ENCODE results near the gene SFMBT1.

SFMBT1 gene

GRCh38 chr3:53046171-53047170 is 598 bp upstream of the SFMBT1 start:
- peak overlapping the region; percentile 90 for H2AFZ ChIP-seq (ENCODE audit: low read depth, low read length)
- H3K27me3 ChIP-seq (ENCODE audit: insufficient read depth, low read length, poor library complexity) = no peaks in the 10 kb centered on the region
- H3K4me1 ChIP-seq (ENCODE audit: insufficient read depth, low read length) = peaks cover 36% of the 10 kb centered on the region
- H3K79me2 ChIP-seq (ENCODE audit: insufficient read depth, low read length) = peaks cover 41% of the 10 kb centered on the region
- H4K20me1 ChIP-seq (ENCODE audit: insufficient read depth, low read length) = peaks cover 11% of the 10 kb centered on the region; the same call in 1 of the 2 replicates
- TF ChIP-seq, protein P1, sequence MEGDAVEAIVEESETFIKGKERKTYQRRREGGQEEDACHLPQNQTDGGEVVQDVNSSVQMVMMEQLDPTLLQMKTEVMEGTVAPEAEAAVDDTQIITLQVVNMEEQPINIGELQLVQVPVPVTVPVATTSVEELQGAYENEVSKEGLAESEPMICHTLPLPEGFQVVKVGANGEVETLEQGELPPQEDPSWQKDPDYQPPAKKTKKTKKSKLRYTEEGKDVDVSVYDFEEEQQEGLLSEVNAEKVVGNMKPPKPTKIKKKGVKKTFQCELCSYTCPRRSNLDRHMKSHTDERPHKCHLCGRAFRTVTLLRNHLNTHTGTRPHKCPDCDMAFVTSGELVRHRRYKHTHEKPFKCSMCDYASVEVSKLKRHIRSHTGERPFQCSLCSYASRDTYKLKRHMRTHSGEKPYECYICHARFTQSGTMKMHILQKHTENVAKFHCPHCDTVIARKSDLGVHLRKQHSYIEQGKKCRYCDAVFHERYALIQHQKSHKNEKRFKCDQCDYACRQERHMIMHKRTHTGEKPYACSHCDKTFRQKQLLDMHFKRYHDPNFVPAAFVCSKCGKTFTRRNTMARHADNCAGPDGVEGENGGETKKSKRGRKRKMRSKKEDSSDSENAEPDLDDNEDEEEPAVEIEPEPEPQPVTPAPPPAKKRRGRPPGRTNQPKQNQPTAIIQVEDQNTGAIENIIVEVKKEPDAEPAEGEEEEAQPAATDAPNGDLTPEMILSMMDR (IDR thresholded peaks at IDR 0.05; ENCODE audit: borderline replicate concordance, extremely low read depth, low read length, poor library complexity, severe bottlenecking) = peak; percentile 29
- TF ChIP-seq EZH2 (IDR thresholded peaks at IDR 0.05; ENCODE audit: borderline replicate concordance, low read depth, low read length, severe bottlenecking) = no peak
- peak overlapping the region; percentile 95 for H3K27ac ChIP-seq (ENCODE audit: low read length)
- no peak for ATAC-seq (ENCODE audit: insufficient read depth, low read depth)
- H3K9me3 ChIP-seq (ENCODE audit: insufficient read depth, low read length, severe bottlenecking) = no peaks in the 10 kb centered on the region
- H3K4me3 ChIP-seq (ENCODE audit: low read depth in 1 of 2, low read length in 2 of 2) = peak overlapping the region in 1 of 2 experiments; percentile 61; a peak in 3 of 4 replicates
- H3K4me2 ChIP-seq (ENCODE audit: insufficient read depth, low read length) = peak overlapping the region; percentile 65
- peak overlapping the region; percentile 100 for H3K9ac ChIP-seq (ENCODE audit: low read depth, low read length)
- DNase-seq = peak; percentile 19
- no peaks in the 10 kb centered on the region; the same call in 1 of the 2 replicates for H3K36me3 ChIP-seq (ENCODE audit: insufficient read depth, low read length)

DNA sequence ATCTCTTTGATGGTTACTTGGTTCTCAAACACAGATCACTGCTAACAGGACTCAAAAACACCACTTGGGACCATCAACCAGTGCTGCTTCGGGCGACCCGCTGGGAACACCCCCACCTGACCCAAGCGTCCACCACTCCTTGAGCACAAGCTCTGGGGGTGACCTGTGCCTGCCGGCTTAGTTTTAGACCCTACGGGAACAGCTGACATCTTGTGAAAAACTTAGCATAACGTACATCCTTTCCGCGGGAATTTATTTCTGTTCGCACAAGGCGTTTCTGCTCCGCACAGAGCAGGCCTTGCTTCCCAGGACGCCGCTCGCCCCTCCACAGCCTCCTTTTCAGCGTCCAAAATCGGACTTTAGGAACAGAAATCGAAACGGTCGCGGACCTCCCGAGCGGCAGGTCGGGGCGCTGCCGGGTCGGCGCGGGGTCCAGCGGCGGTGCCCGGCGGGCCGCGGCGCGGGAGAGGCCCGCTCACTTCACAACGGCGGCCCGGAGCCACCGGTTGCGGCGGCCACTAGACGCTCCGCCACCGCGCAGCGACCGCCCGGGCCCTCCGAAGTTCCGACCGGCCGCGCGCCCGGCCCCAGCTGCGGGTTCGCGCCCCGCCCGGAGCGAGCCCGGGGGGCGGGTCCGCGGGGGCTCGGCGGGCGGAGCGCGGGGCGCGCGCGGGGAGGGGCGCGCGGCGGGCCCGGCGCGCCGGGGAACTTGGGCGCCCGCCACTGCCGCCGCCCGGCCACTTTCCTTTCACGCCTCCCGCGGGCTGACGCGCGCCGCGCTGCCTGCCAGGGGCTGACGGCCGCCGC is 959 bp downstream of the SFMBT1 start:
- Histone ChIP-seq H3K9ac (ENCODE audit: low read depth, low read length) (peak overlapping the region; percentile 100), H3K4me2 (ENCODE audit: insufficient read depth, low read length) (peak overlapping the region; percentile 71), H3K27me3 (ENCODE audit: insufficient read depth, low read length, poor library complexity) (no peaks in the 10 kb centered on the region), H4K20me1 (ENCODE audit: insufficient read depth, low read length) (peaks cover 17% of the 10 kb centered on the region; the same call in 1 of the 2 replicates), H3K36me3 (ENCODE audit: insufficient read depth, low read length) (no peaks in the 10 kb centered on the region; the same call in 1 of the 2 replicates), H3K4me1 (ENCODE audit: insufficient read depth, low read length) (peaks cover 36% of the 10 kb centered on the region), H3K9me3 (ENCODE audit: insufficient read depth, low read length, severe bottlenecking) (no peaks in the 10 kb centered on the region), H3K27ac (ENCODE audit: low read length) (peak overlapping the region; percentile 75), H2AFZ (ENCODE audit: low read depth, low read length) (peak overlapping the region; percentile 65), H3K4me3 (ENCODE audit: low read depth in 1 of 2, low read length in 2 of 2) (peak overlapping the region; percentile 22 to 61; a peak in 3 of 4 replicates), H3K79me2 (ENCODE audit: insufficient read depth, low read length) (peaks cover 57% of the 10 kb centered on the region)
- DNase-seq (peak; percentile 67), ATAC-seq (ENCODE audit: insufficient read depth, low read depth) (peak; percentile 63)
- TF ChIP-seq, protein P1 (IDR thresholded peaks at IDR 0.05; ENCODE audit: borderline replicate concordance, extremely low read depth, low read length, poor library complexity, severe bottlenecking) = no peak
- no peak for TF ChIP-seq EZH2 (IDR thresholded peaks at IDR 0.05; ENCODE audit: borderline replicate concordance, low read depth, low read length, severe bottlenecking)

- H3K9ac ChIP-seq (ENCODE audit: low read depth, low read length) = peak overlapping the region; percentile 100
- H2AFZ ChIP-seq (ENCODE audit: low read depth, low read length) = peak overlapping the region; percentile 65
- no peaks in the 10 kb centered on the region for H3K9me3 ChIP-seq (ENCODE audit: insufficient read depth, low read length, severe bottlenecking)
- DNase-seq (no peak), ATAC-seq (ENCODE audit: insufficient read depth, low read depth) (peak; percentile 6; the same call in 1 of the 3 replicates)
- no peaks in the 10 kb centered on the region for H3K27me3 ChIP-seq (ENCODE audit: insufficient read depth, low read length, poor library complexity)
- peaks cover 36% of the 10 kb centered on the region for H3K4me1 ChIP-seq (ENCODE audit: insufficient read depth, low read length)
- TF ChIP-seq EZH2 (IDR thresholded peaks at IDR 0.05; ENCODE audit: borderline replicate concordance, low read depth, low read length, severe bottlenecking) = no peak
- TF ChIP-seq, protein P1 (IDR thresholded peaks at IDR 0.05; ENCODE audit: borderline replicate concordance, extremely low read depth, low read length, poor library complexity, severe bottlenecking) = no peak
- H4K20me1 ChIP-seq (ENCODE audit: insufficient read depth, low read length) = peaks cover 17% of the 10 kb centered on the region; the same call in 1 of the 2 replicates
- peak overlapping the region; percentile 22 to 61; a peak in 3 of 4 replicates for H3K4me3 ChIP-seq (ENCODE audit: low read depth in 1 of 2, low read length in 2 of 2)
- peak overlapping the region; percentile 75 for H3K27ac ChIP-seq (ENCODE audit: low read length)
- no peaks in the 10 kb centered on the region; the same call in 1 of the 2 replicates for H3K36me3 ChIP-seq (ENCODE audit: insufficient read depth, low read length)
- H3K4me2 ChIP-seq (ENCODE audit: insufficient read depth, low read length) = peak overlapping the region; percentile 71
- H3K79me2 ChIP-seq (ENCODE audit: insufficient read depth, low read length) = peaks cover 63% of the 10 kb centered on the region
Measured at GRCh38 chr3:53044371-53044710, 1.5 kb downstream of the SFMBT1 start.

All from DND-41 (cell line).